ENCODE measurements around the gene ATIC.

The ATIC gene

DNA sequence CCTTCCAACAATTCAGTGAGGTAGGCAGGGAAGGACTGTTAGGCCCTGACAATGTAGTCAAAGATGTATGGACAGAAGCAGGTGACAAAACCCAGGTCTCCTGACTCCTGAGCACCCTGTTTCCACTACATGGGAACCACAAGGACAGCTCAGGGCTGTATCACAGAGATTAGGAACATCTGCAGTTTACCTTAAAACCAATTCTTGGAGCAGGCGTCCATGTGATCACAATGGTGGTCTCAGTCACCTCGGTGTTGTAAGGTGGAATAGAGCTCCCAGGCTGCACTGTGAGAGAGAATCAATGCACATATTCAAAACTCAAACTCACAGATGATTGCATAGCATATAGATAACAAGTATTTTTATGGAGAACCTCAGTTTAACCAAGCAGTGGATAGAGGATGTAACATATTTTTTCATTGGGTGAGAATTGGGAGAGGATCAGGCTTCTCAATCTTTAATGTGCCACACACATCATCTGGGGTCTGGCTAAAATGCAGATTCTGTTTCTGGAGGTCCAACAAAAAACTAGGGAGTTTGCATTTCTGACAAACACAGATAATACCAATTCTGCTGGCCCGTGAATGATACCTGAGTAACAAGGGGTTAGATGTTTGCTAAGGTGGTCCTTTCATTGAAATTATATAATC is 87.3 kb downstream of the ATIC start:
- TF ChIP-seq, protein P1, sequence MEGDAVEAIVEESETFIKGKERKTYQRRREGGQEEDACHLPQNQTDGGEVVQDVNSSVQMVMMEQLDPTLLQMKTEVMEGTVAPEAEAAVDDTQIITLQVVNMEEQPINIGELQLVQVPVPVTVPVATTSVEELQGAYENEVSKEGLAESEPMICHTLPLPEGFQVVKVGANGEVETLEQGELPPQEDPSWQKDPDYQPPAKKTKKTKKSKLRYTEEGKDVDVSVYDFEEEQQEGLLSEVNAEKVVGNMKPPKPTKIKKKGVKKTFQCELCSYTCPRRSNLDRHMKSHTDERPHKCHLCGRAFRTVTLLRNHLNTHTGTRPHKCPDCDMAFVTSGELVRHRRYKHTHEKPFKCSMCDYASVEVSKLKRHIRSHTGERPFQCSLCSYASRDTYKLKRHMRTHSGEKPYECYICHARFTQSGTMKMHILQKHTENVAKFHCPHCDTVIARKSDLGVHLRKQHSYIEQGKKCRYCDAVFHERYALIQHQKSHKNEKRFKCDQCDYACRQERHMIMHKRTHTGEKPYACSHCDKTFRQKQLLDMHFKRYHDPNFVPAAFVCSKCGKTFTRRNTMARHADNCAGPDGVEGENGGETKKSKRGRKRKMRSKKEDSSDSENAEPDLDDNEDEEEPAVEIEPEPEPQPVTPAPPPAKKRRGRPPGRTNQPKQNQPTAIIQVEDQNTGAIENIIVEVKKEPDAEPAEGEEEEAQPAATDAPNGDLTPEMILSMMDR (IDR thresholded peaks at IDR 0.05; ENCODE audit: low read depth, low read length) = no peak
- H3K4me3 ChIP-seq (ENCODE audit: low read depth, low read length) = no peak overlapping the region

All from WI38 (cell line).